ENCODE measurements around the gene SLC11A2. TPM values are rescaled to one million over a fixed set of nuclear protein-coding genes. Genes with fewer than 3 reads are reported as not detected.
"Not testable (repeated sequence)": the region's sequence is repeated elsewhere in the genome, so short reads cannot be mapped to it uniquely, and the experiment has no call there.

The SLC11A2 gene
- total RNA-seq, 2 experiments from 2014 or later = 21.6 to 23.9 TPM

DNA sequence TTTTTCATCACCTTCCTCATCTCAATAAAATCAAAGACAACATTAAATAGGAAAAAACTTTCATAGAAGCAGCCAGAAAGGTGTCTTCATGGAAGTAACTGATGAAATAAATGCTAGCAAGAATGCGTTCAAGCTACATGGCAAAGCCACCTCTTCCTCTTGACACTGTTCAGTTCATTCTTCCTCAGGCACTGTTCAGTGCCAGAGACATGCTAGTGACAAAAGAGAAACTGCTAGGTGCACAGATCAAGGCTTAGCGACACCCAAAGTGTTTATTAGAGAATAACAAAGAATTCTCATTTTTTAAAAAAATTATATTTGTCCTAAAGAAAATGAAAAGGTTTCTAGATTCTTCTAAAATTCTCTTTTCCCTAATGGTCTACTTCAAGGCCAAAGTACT lies 7.2 kb downstream of the SLC11A2 start:
- ATAC-seq (no peak), DNase-seq (no peak)
- Mint-ChIP-seq H3K4me3 (no peak overlapping the region), H3K27me3 (no peaks in the 10 kb centered on the region), H3K9me3 (no peaks in the 10 kb centered on the region), H3K36me3 (ENCODE audit: low read depth) (peaks cover 7% of the 10 kb centered on the region), H3K27ac (peak overlapping the region; percentile 25), H3K4me1 (ENCODE audit: low read depth) (peaks cover 42% of the 10 kb centered on the region)
- TF ChIP-seq, protein P1, sequence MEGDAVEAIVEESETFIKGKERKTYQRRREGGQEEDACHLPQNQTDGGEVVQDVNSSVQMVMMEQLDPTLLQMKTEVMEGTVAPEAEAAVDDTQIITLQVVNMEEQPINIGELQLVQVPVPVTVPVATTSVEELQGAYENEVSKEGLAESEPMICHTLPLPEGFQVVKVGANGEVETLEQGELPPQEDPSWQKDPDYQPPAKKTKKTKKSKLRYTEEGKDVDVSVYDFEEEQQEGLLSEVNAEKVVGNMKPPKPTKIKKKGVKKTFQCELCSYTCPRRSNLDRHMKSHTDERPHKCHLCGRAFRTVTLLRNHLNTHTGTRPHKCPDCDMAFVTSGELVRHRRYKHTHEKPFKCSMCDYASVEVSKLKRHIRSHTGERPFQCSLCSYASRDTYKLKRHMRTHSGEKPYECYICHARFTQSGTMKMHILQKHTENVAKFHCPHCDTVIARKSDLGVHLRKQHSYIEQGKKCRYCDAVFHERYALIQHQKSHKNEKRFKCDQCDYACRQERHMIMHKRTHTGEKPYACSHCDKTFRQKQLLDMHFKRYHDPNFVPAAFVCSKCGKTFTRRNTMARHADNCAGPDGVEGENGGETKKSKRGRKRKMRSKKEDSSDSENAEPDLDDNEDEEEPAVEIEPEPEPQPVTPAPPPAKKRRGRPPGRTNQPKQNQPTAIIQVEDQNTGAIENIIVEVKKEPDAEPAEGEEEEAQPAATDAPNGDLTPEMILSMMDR (IDR thresholded peaks at IDR 0.05) = no peak
- ChIA-PET CTCF (interaction anchor here (1.5 to 2.9 kb wide), 3 partner anchors 9 to 234 kb away, joined by 3 to 17 read pairs (median 5); no protein-coding TSS in a partner anchor), POLR2A (interaction anchor here (0.6 kb wide), 2 partner anchors 32 to 219 kb away, joined by 3 read pairs; partner anchors contain the start of gene DAZAP2)
- intact Hi-C loops (cut with micrococcal nuclease) = no loop called here

DNA sequence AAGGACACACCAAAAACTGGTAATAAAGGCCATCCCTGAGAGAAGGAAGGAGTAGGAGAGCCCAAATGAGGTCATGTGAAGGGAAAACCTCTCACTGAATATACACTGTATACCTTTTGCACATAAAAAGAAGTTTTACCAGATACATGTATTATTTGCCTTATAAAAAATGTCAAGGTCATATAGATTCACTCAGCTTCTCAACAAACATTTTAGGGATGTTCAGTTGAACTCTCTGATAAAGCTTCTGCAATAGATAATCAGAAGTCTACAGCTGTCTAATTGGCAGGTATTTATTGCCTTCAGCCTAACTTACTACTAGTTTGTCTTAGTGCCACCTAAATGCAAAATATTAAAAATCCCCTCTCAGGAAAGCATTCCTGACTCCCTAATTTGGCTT lies 8.7 kb downstream of the SLC11A2 start:
- intact Hi-C loops (cut with micrococcal nuclease) = no loop called here
- Mint-ChIP-seq H3K4me3 (no peak overlapping the region), H3K9me3 (no peaks in the 10 kb centered on the region), H3K4me1 (ENCODE audit: low read depth) (peaks cover 42% of the 10 kb centered on the region), H3K27me3 (no peaks in the 10 kb centered on the region), H3K36me3 (ENCODE audit: low read depth) (peaks cover 8% of the 10 kb centered on the region), H3K27ac (no peak overlapping the region)
- CTCF ChIA-PET = no interaction called here
- TF ChIP-seq, protein P1 (IDR thresholded peaks at IDR 0.05) = no peak
- no peak for ATAC-seq
- POLR2A ChIA-PET = interaction anchor here (0.7 kb wide), 1 partner anchor 28 kb away, joined by 3 read pairs; no protein-coding TSS in a partner anchor
- no peak for DNase-seq

DNA sequence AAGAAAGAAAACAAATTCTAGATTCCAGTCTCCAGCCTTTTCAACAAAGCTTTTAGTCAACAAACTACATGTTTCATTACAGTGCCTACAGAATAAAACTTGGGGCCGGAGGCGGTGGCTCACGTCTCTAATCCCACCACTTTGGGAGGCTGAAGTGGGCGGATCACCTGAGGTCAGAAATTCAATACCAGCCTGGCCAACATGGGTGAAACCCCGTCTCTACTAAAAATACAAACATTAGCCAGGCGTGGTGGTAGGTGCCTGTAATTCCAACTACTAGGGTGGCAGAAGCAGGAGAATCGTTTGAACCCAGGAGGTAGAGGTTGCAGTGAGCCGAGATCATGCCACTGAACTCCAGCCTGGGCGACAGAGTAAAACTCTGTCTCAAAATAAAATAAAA lies 11.7 kb downstream of the SLC11A2 start:
- CTCF ChIA-PET; intact Hi-C loops (cut with micrococcal nuclease): not testable (repeated sequence)

DNA sequence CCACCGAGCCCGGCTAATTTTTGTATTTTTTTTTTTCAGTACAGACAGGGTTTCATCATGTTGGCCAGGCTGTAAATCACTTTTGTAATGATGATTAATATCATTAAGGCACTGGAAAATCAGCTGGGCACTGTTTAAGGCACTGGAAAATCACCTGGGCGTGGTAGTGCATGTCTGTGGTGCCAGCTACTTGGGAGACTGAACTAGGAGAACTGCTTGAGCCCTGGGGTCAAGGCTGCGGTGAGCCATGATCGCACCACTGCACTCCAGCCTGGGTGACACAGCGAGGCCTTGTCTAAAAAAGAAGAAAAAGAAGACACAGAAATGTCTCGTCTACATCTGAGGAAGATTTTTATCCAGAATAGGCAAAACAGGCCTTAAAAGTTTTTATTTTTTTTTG lies 12.7 kb downstream of the SLC11A2 start:
- POLR2A ChIA-PET = interaction anchor here (1.0 to 1.6 kb wide), 2 partner anchors 29 to 431 kb away, joined by 3 read pairs; no protein-coding TSS in a partner anchor
- H3K27ac Mint-ChIP-seq = no peak overlapping the region

More for the DNA sequence above, 11.7 kb downstream of the SLC11A2 start:
- DNase-seq; ATAC-seq; H3K27me3 Mint-ChIP-seq; H3K36me3 Mint-ChIP-seq (ENCODE audit: low read depth); H3K4me3 Mint-ChIP-seq; H3K27ac Mint-ChIP-seq; H3K9me3 Mint-ChIP-seq: not testable (repeated sequence)
- POLR2A ChIA-PET = interaction anchor here (0.7 kb wide), 1 partner anchor 10 kb away, joined by 3 read pairs; no protein-coding TSS in a partner anchor
- H3K4me1 Mint-ChIP-seq (ENCODE audit: low read depth) = peaks cover 36% of the 10 kb centered on the region

DNA sequence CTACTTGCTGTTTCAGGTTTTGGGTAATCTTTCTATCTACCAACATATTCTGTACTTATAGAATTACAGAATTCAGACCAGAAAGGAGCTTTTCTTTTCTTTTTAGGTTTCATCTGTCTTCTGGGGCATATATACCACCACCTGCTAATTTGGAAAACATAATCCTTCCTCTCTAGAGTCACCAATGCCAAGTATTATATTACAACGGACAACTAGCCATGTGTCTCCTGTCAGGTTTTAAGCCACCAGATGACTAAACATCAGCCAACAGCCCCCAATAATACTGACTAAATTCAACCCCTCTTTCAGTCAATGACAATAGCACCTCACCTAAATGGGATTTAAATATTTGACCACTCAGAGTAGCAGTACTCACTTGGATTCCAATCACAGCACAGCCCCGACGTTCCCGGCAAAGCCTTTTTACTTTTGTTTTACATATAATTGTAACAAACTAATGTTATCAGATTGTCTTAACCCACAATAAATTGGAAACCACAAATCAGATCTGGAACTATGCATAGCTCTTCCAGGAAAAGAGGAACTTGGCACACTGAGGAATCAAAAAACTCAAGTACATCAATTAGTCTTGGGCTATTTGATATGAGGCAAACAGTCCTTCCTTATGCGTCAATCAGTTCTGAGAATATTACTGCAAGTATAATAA lies 13.5 kb downstream of the SLC11A2 start:
- no peak overlapping the region for H3K27ac Mint-ChIP-seq
- H3K4me1 Mint-ChIP-seq (ENCODE audit: low read depth) = peaks cover 41% of the 10 kb centered on the region
- ChIA-PET CTCF (interaction anchor here (0.9 to 1.3 kb wide), 3 partner anchors 9 to 208 kb away, joined by 3 read pairs; no protein-coding TSS in a partner anchor), POLR2A (interaction anchor here (1.0 to 1.7 kb wide), 3 partner anchors 9 to 430 kb away, joined by 3 to 5 read pairs (median 3); no protein-coding TSS in a partner anchor)
- TF ChIP-seq, protein P1 (IDR thresholded peaks at IDR 0.05) = no peak
- DNase-seq (no peak), ATAC-seq (no peak)
- H3K27me3 Mint-ChIP-seq = no peaks in the 10 kb centered on the region
- no peaks in the 10 kb centered on the region for H3K9me3 Mint-ChIP-seq
- no peak overlapping the region for H3K4me3 Mint-ChIP-seq
- intact Hi-C loops (cut with micrococcal nuclease) = no loop called here
- peaks cover 9% of the 10 kb centered on the region for H3K36me3 Mint-ChIP-seq (ENCODE audit: low read depth)

More for the DNA sequence above, 12.7 kb downstream of the SLC11A2 start:
- H3K4me3 Mint-ChIP-seq = no peak overlapping the region
- no peak for ATAC-seq
- peaks cover 41% of the 10 kb centered on the region for H3K4me1 Mint-ChIP-seq (ENCODE audit: low read depth)
- H3K36me3 Mint-ChIP-seq (ENCODE audit: low read depth) = peaks cover 8% of the 10 kb centered on the region
- no peak for DNase-seq
- CTCF ChIA-PET = interaction anchor here (0.9 to 1.1 kb wide), 2 partner anchors 9 to 209 kb away, joined by 3 read pairs; no protein-coding TSS in a partner anchor
- no peaks in the 10 kb centered on the region for H3K27me3 Mint-ChIP-seq
- H3K9me3 Mint-ChIP-seq = no peaks in the 10 kb centered on the region
- intact Hi-C loops (cut with micrococcal nuclease) = no loop called here
- TF ChIP-seq, protein P1 (IDR thresholded peaks at IDR 0.05) = no peak
